ENCODE results near the gene C20orf173. TPM values are rescaled to one million over a fixed set of nuclear protein-coding genes. Genes with fewer than 3 reads are reported as not detected.
"Not testable (repeated sequence)": the region's sequence is repeated elsewhere in the genome, so short reads cannot be mapped to it uniquely, and the experiment has no call there.

C20orf173 gene
- total RNA-seq, 1 donor from 2014 or later, result not detected

- H3K36me3 ChIP-seq, result peaks cover 57% of the 10 kb centered on the region
- TF ChIP-seq CTCF (IDR thresholded peaks at IDR 0.05), result no peak
- DNase-seq, result peak; percentile 40
Observed at GRCh38 chr20:35555951-35556645, 26.6 kb upstream of the C20orf173 start.

GRCh38 chr20:35555461-35555860, 26.0 kb upstream of the C20orf173 start:
- ATAC-seq; H3K9me3 ChIP-seq; H3K27ac ChIP-seq; intact Hi-C loops (cut with DNase I); H3K4me1 ChIP-seq; DNase-seq; H3K27me3 ChIP-seq; H3K4me3 ChIP-seq: not testable (repeated sequence)
- peaks cover 63% of the 10 kb centered on the region for H3K36me3 ChIP-seq

More at GRCh38 chr20:35555951-35556645, 26.6 kb upstream of the C20orf173 start:
- Histone ChIP-seq H3K9me3 (no peaks in the 10 kb centered on the region), H3K4me3 (no peak overlapping the region), H3K27ac (no peak overlapping the region), H3K27me3 (no peaks in the 10 kb centered on the region), H3K4me1 (no peaks in the 10 kb centered on the region)
- ATAC-seq, result no peak
- intact Hi-C loops (cut with DNase I), result no loop called here

DNA sequence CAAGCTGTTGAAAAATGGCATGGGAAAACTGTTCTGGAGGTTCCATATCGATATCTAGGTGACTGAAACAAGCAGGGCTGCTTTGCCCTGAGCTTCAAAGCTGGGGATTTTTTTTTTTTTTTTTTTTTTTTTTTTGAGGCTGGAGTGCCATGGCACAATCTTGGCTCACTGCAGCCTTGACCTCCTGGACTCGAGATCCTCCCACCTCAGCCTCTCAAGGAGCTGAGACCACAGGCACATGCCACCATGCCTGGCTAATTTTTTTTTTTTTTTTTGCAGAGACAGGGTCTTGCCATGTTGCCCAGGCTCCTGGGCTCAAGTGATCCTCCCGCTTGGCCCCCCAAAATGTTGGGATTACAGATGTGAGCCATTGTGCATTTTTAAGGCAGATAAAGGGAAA, 23.5 kb upstream of the C20orf173 start:
- H3K4me3 ChIP-seq, result no peak overlapping the region
- no peaks in the 10 kb centered on the region for H3K9me3 ChIP-seq
- no peak for TF ChIP-seq CTCF (IDR thresholded peaks at IDR 0.05)
- H3K27me3 ChIP-seq, result no peaks in the 10 kb centered on the region
- H3K27ac ChIP-seq, result no peak overlapping the region
- ATAC-seq (no peak), DNase-seq (no peak)
- H3K4me1 ChIP-seq, result no peaks in the 10 kb centered on the region
- intact Hi-C loops (cut with DNase I), result no loop called here
- peaks cover 88% of the 10 kb centered on the region for H3K36me3 ChIP-seq

GRCh38 chr20:35551503-35551902, 22.1 kb upstream of the C20orf173 start:
- no peak for TF ChIP-seq CTCF (IDR thresholded peaks at IDR 0.05)
- H3K36me3 ChIP-seq, result peaks cover 84% of the 10 kb centered on the region
- DNase-seq, result no peak

GRCh38 chr20:35547329-35547728, 17.9 kb upstream of the C20orf173 start:
- TF ChIP-seq CTCF (IDR thresholded peaks at IDR 0.05), result no peak
- intact Hi-C loops (cut with DNase I), result no loop called here
- no peak for ATAC-seq
- Histone ChIP-seq H3K27ac (no peak overlapping the region), H3K27me3 (no peaks in the 10 kb centered on the region), H3K9me3 (no peaks in the 10 kb centered on the region), H3K36me3 (peaks cover 59% of the 10 kb centered on the region), H3K4me3 (no peak overlapping the region), H3K4me1 (no peaks in the 10 kb centered on the region)
- DNase-seq, result no peak

More at GRCh38 chr20:35551503-35551902, 22.1 kb upstream of the C20orf173 start:
- Histone ChIP-seq H3K27me3 (no peaks in the 10 kb centered on the region), H3K4me1 (no peaks in the 10 kb centered on the region), H3K9me3 (no peaks in the 10 kb centered on the region), H3K4me3 (no peak overlapping the region), H3K27ac (no peak overlapping the region)
- intact Hi-C loops (cut with DNase I), result no loop called here
- no peak for ATAC-seq

GRCh38 chr20:35546127-35546526, 16.7 kb upstream of the C20orf173 start:
- Histone ChIP-seq H3K27me3 (no peaks in the 10 kb centered on the region), H3K36me3 (peaks cover 48% of the 10 kb centered on the region), H3K27ac (no peak overlapping the region), H3K4me3 (no peak overlapping the region), H3K9me3 (no peaks in the 10 kb centered on the region), H3K4me1 (peaks cover 3% of the 10 kb centered on the region)
- DNase-seq (no peak), ATAC-seq (no peak)
- no peak for TF ChIP-seq CTCF (IDR thresholded peaks at IDR 0.05)
- intact Hi-C loops (cut with DNase I), result no loop called here

DNA sequence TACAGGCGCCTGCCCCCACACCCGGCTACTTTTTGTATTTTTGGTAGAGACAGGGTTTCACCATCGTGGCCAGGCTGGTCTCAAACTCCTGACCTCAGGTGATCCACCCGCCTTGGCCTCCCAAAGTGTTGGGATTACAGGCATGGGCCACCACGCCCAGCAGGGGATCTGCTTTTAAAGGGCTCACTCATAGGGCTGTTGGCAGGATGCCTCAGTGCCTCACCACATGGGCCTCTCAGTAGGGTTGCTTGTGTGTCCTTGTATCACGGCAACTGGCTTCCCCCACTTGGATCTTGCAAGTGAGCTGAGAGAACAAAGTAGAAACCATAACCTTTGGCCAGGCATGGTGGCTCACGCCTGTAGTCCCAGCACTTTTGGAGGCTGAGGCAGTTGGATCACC, 15.5 kb upstream of the C20orf173 start:
- H3K4me1 ChIP-seq; H3K4me3 ChIP-seq; DNase-seq; H3K27me3 ChIP-seq; H3K27ac ChIP-seq; intact Hi-C loops (cut with DNase I); H3K9me3 ChIP-seq; ATAC-seq: not testable (repeated sequence)
- peaks cover 37% of the 10 kb centered on the region for H3K36me3 ChIP-seq
